Measurements from ENCODE around the gene CGNL1.

Gene CGNL1

GRCh38 chr15:57496946-57497869 lies 120.9 kb downstream of the CGNL1 start:
- DNase-seq (ENCODE audit: low read depth, low spot score) = no peak
- no peak overlapping the region for H3K4me3 ChIP-seq (ENCODE audit: low read depth, low read length)
- TF ChIP-seq CTCF (IDR thresholded peaks at IDR 0.05; ENCODE audit: insufficient read depth, low read length, missing control alignments) = no peak
- CTCF ChIA-PET = no interaction called here
- POLR2A ChIA-PET = no interaction called here

GRCh38 chr15:57500256-57500655 lies 124.0 kb downstream of the CGNL1 start:
- no peak overlapping the region for H3K4me3 ChIP-seq (ENCODE audit: low read depth, low read length)
- TF ChIP-seq CTCF (IDR thresholded peaks at IDR 0.05; ENCODE audit: insufficient read depth, low read length, missing control alignments) = no peak
- no peak for DNase-seq (ENCODE audit: low read depth, low spot score)
- ChIA-PET POLR2A (no interaction called here), CTCF (interaction anchor here (1.0 to 1.9 kb wide), 3 partner anchors 27 to 1009 kb away, joined by 3 to 11 read pairs (median 3); no protein-coding TSS in a partner anchor)

DNA sequence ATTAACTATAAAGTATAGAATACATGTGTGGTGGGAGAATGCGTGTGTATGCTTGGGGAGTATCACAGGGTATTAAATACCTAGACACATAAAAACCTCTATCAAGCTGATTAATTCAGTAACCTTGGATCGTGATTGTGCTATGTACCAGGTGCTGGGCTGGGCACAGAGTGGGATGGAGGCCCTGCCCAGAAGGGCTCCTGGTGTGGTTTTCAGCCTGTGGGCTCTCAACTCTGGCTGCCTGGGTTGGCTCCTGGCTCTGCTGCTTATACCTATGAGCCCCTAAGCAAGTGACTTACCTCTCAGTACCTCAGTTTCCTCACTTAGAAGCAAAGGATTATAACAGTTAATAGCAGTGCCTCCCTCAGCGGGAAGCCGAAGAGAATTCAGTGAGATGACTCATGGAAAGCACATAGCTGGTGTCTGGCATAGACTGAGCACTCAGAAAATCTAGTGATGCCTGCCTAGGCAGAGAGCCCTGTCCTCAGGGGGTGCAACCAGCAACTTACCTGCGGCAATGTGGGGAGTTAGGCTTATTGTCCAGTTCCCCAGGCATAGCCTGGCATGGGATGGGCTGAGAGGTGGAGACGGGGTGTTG lies 124.8 kb downstream of the CGNL1 start:
- DNase-seq (ENCODE audit: low read depth, low spot score) = no peak
- H3K4me3 ChIP-seq (ENCODE audit: low read depth, low read length) = no peak overlapping the region
- TF ChIP-seq CTCF (IDR thresholded peaks at IDR 0.05; ENCODE audit: insufficient read depth, low read length, missing control alignments) = no peak
- ChIA-PET POLR2A (no interaction called here), CTCF (interaction anchor here (1.0 to 1.9 kb wide), 4 partner anchors 10 to 160 kb away, joined by 3 to 11 read pairs (median 4); no protein-coding TSS in a partner anchor)

DNA sequence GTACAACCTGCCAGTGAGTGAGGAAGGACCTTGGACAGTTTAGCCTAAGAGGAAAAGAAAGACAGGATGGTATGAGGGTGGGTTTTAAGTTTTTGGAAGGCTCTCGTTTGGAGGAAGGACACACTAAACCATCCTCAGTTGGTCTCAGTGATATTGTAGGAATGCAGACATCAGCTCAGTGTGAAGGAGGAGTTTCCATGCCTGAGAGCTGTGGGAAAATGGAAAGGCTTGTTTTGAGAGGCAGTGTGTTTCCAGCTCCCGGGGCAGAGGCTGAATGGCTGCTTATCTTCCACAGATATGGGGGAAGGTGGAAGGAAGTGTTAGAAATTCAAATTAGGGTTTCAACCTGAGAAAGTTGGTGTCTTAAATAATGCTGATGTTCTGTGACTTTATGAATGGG lies 125.8 kb downstream of the CGNL1 start:
- CTCF ChIA-PET = interaction anchor here (1.0 to 1.4 kb wide), 2 partner anchors 11 to 161 kb away, joined by 3 to 5 read pairs; no protein-coding TSS in a partner anchor

DNA sequence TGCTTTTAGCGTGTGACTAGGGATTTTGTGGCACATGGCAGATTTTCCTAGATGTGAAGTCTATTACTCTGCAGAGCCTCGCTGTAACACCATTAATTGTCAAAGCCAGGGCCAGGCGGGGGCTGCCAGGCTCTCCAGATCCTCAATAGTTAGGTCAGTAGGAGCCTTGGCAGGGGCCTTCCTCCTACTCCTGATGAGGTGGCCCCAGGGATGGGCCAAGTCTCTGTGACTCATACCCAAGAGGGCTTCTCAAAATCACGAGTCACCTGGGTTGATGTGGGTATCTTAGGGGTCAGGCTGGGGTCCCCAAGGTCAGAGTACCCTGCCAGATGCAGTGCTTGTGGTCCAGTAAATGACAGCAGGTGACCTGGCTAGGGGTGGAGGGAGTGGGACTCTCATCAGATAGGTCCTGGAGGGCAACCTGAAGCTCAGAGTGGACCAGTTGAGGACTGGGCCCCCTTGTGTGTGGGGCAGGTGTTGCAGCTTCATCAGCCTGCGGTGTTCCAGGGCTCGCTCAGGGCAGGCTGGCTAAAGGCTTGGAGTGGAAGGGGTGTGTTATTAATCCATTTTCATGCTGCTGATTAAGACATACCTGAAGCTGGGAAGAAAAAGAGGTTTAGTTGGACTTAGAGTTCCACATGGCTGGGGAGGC lies 126.9 kb downstream of the CGNL1 start:
- CTCF ChIA-PET = interaction anchor here (1.1 to 4.1 kb wide), 2 partner anchors 41 to 162 kb away, joined by 3 to 23 read pairs; no protein-coding TSS in a partner anchor
- POLR2A ChIA-PET = no interaction called here
- DNase-seq (ENCODE audit: low read depth, low spot score) = no peak
- no peak for TF ChIP-seq CTCF (IDR thresholded peaks at IDR 0.05; ENCODE audit: insufficient read depth, low read length, missing control alignments)
- H3K4me3 ChIP-seq (ENCODE audit: low read depth, low read length) = no peak overlapping the region

More for the DNA sequence above, 125.8 kb downstream of the CGNL1 start:
- DNase-seq (ENCODE audit: low read depth, low spot score) = no peak
- no peak for TF ChIP-seq CTCF (IDR thresholded peaks at IDR 0.05; ENCODE audit: insufficient read depth, low read length, missing control alignments)
- POLR2A ChIA-PET = no interaction called here
- H3K4me3 ChIP-seq (ENCODE audit: low read depth, low read length) = no peak overlapping the region
